HG03064 (cell line): ENCODE data around the gene MTHFD1L.
"Not testable (repeated sequence)": the region's sequence is repeated elsewhere in the genome, so short reads cannot be mapped to it uniquely, and the experiment has no call there.

Source experiments
- ATAC-seq: cut with Tn5 transposase; IDR thresholded peaks from one replicate; pipeline ENCODE4 v1.9.1; 2021; ENCODE audit warnings: low read depth; ENCODE audit not compliant: unreplicated experiment

MTHFD1L gene

GRCh38 chr6:151087055-151087454 is 221.6 kb downstream of the MTHFD1L start:
- not testable (repeated sequence) for ATAC-seq

- no peak for ATAC-seq
These were observed 222.5 kb downstream of the MTHFD1L start for GRCh38 chr6:151087861-151088598.

GRCh38 chr6:151088599-151088935 is 223.1 kb downstream of the MTHFD1L start:
- no peak for ATAC-seq

- ATAC-seq, result no peak
These were observed 223.5 kb downstream of the MTHFD1L start for GRCh38 chr6:151088963-151089362.

- no peak for ATAC-seq
These were observed 224.5 kb downstream of the MTHFD1L start for GRCh38 chr6:151089978-151090377.

GRCh38 chr6:151091571-151091970 is 226.1 kb downstream of the MTHFD1L start:
- ATAC-seq, result no peak

- ATAC-seq, result no peak
These were observed 227.1 kb downstream of the MTHFD1L start for GRCh38 chr6:151092591-151092990.

GRCh38 chr6:151093706-151094105 is 228.2 kb downstream of the MTHFD1L start:
- no peak for ATAC-seq

- ATAC-seq, result no peak
These were observed 230.2 kb downstream of the MTHFD1L start for GRCh38 chr6:151095538-151096254.

- no peak for ATAC-seq
These were observed 230.7 kb downstream of the MTHFD1L start for GRCh38 chr6:151096255-151096612.

- no peak for ATAC-seq
These were observed 231.4 kb downstream of the MTHFD1L start for GRCh38 chr6:151096691-151097606.

- no peak for ATAC-seq
These were observed 232.7 kb downstream of the MTHFD1L start for GRCh38 chr6:151098166-151098565.

- ATAC-seq, result no peak
These were observed 234.8 kb downstream of the MTHFD1L start for GRCh38 chr6:151100326-151100725.

GRCh38 chr6:151101161-151101815 is 235.8 kb downstream of the MTHFD1L start:
- no peak for ATAC-seq

- ATAC-seq, result no peak
These were observed 236.6 kb downstream of the MTHFD1L start for GRCh38 chr6:151101816-151102694.

- ATAC-seq, result no peak
These were observed 237.8 kb downstream of the MTHFD1L start for GRCh38 chr6:151103266-151103665.

GRCh38 chr6:151107897-151108427 is 242.5 kb downstream of the MTHFD1L start:
- no peak for ATAC-seq

GRCh38 chr6:151108548-151108947 is 243.0 kb downstream of the MTHFD1L start:
- ATAC-seq, result no peak

GRCh38 chr6:151109361-151109760 is 243.9 kb downstream of the MTHFD1L start:
- no peak for ATAC-seq
